Chondrocyte (in vitro differentiated cells): Measurements from ENCODE around the gene NRP1. TPM values are rescaled to one million over a fixed set of nuclear protein-coding genes. Genes with fewer than 3 reads are reported as not detected.

Experiments used
- DNase-seq: peaks from one replicate; pipeline ENCODE4 v3.0.0; 2021; ENCODE audit warnings: mixed read lengths, low spot score
- H3K27ac Mint-ChIP-seq: one replicate; pipeline ENCODE4 v1.8.0; 2021; ENCODE audit warnings: mild to moderate bottlenecking, moderate library complexity, mixed read lengths; ENCODE audit not compliant: unreplicated experiment
- H3K27me3 Mint-ChIP-seq: 2 replicates; pipeline ENCODE4 v1.8.0; 2021; ENCODE audit warnings: low read depth, mixed read lengths
- H3K36me3 Mint-ChIP-seq: 2 replicates; pipeline ENCODE4 v1.8.0; 2021; ENCODE audit warnings: low read depth, mixed read lengths
- H3K4me1 Mint-ChIP-seq: 2 replicates; pipeline ENCODE4 v1.8.0; 2021; ENCODE audit warnings: low read depth, mild to moderate bottlenecking, mixed read lengths
- H3K4me3 Mint-ChIP-seq: one replicate; pipeline ENCODE4 v1.8.0; 2021; ENCODE audit warnings: mild to moderate bottlenecking, moderate library complexity, mixed read lengths; ENCODE audit not compliant: unreplicated experiment
- H3K9me3 Mint-ChIP-seq: 2 replicates; pipeline ENCODE4 v1.8.0; 2021; ENCODE audit warnings: low read depth, mixed read lengths
- CTCF ChIP-seq: fragments of 200-600 bp; sonication (generic); IDR thresholded peaks from 2 replicates; pipeline ENCODE4 v1.5.0; 2021; ENCODE audit warnings: antibody characterized with exemption, mild to moderate bottlenecking, moderate library complexity
- total RNA-seq: library from RNA; stranded (reverse); gene quantifications from 3 replicates; pipeline ENCODE4 v1.2.1, GENCODE V29; 2021

The NRP1 gene
- total RNA-seq, 1 donor from 2014 or later = 122 TPM

- no peak for DNase-seq
- H3K4me1 Mint-ChIP-seq = peaks cover 45% of the 10 kb centered on the region
These were observed 10.2 kb upstream of the NRP1 start for GRCh38 chr10:33344676-33345075.

DNA sequence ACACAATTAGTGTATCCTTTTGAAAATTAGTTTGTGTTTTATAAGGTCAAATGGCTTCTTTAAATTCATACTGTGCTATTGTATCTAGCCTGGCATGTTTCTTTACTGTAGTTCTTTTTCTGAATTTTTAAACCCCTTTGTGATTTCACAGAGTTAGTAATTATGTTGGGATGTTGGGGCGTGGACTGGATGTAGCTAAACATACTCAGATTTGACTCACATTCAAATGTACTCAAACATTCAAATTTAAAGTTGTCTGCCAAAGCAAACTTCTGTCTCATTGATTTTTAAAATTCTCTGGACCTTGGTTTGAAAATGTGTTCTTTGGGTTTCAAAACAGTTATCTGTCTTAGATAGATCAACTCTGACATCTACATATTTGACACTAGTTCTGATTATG, 7.2 kb upstream of the NRP1 start:
- H3K36me3 Mint-ChIP-seq = peaks cover 1% of the 10 kb centered on the region
- no peak for TF ChIP-seq CTCF
- H3K9me3 Mint-ChIP-seq = peaks cover 7% of the 10 kb centered on the region
- H3K4me3 Mint-ChIP-seq = peak overlapping the region; percentile 28
- peaks cover 59% of the 10 kb centered on the region for H3K4me1 Mint-ChIP-seq
- H3K27me3 Mint-ChIP-seq = no peaks in the 10 kb centered on the region
- peak overlapping the region; percentile 79 for H3K27ac Mint-ChIP-seq
- DNase-seq = no peak

More at GRCh38 chr10:33344676-33345075, 10.2 kb upstream of the NRP1 start:
- Mint-ChIP-seq H3K27ac (no peak overlapping the region), H3K27me3 (no peaks in the 10 kb centered on the region), H3K36me3 (peaks cover 1% of the 10 kb centered on the region), H3K9me3 (peaks cover 7% of the 10 kb centered on the region), H3K4me3 (no peak overlapping the region)
- no peak for TF ChIP-seq CTCF

DNA sequence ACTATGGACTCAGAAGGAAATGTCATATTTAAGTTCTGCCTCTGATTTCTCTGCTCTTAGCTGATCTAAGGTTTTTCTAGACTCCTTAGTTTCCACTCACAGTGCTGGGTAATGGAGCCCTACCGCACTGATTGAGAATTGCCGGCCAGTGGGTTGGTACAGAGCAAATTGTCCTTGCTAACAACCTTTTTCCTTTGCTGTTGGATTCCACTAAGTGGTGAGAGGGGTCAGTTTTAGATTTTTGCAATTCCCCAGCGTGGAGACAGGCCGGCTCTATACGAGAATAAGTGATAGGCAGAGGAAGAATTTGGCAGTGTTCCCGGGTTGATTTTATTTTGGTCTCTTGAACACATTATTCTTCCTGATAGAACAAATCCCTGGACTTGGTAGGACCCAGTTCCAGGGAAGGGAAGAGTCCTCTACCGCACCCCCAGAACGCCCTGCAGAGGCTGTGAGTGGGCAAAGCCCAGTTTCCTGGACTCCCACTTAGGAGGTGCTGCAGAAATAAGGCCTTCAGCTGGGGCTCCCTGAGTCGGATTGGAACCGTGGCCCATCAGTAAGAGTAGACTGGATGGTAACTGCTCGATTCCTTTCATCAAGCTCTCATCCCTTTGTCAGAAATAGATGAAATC, 3.0 kb upstream of the NRP1 start:
- H3K4me1 Mint-ChIP-seq = peaks cover 62% of the 10 kb centered on the region

GRCh38 chr10:33336582-33337325, 2.3 kb upstream of the NRP1 start:
- Mint-ChIP-seq H3K9me3 (no peaks in the 10 kb centered on the region), H3K4me1 (peaks cover 62% of the 10 kb centered on the region), H3K36me3 (no peaks in the 10 kb centered on the region), H3K27ac (peak overlapping the region; percentile 90), H3K4me3 (peak overlapping the region; percentile 90), H3K27me3 (no peaks in the 10 kb centered on the region)
- no peak for TF ChIP-seq CTCF
- peak; percentile 89 for DNase-seq

More for the DNA sequence above, 3.0 kb upstream of the NRP1 start:
- Mint-ChIP-seq H3K36me3 (no peaks in the 10 kb centered on the region), H3K27me3 (no peaks in the 10 kb centered on the region), H3K4me3 (peak overlapping the region; percentile 76), H3K27ac (peak overlapping the region; percentile 90), H3K9me3 (no peaks in the 10 kb centered on the region)
- no peak for DNase-seq
- peak; percentile 41 for TF ChIP-seq CTCF

DNA sequence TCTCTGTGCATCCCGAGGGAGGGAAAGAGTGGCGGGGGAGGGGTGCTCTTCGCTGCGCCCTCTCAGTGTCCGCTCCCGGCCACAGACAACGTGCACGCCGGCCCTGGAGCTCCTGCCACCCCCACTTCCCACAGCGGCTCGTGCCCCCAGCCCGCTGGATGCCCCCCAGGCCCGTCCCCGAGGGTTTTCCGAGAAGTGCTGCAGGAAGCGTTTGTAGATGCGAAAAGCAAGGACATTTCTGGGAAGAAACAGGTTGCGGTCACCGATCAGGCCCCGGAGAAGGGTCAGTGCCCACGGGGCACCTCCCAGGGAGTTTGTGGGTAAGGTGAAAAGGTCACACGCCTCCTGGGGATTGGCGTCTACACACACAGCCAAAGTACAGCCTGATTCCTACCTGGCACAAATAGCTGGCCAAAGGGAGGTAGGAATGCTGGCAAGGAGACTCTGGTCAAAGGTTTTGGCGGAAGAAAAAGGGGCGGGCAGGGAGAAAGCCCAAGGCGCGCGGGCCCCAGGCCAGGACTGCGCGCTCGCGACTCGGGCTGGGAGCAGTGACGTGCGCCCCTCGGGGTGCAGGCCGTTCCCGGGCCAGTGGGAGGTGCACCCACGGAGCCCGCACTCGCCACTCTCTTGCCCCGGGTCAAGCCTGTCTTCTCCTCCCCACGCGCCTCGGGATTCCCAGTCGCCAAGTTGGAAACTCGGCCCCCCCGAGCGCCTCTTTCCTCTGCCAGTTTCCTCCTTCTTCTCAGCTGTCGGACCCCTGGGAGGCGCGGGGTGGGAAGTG, 1.5 kb upstream of the NRP1 start:
- Mint-ChIP-seq H3K27me3 (no peaks in the 10 kb centered on the region), H3K27ac (peak overlapping the region; percentile 87), H3K4me3 (peak overlapping the region; percentile 90), H3K9me3 (no peaks in the 10 kb centered on the region), H3K4me1 (peaks cover 62% of the 10 kb centered on the region), H3K36me3 (no peaks in the 10 kb centered on the region)
- DNase-seq = peak; percentile 92
- no peak for TF ChIP-seq CTCF
